HPDE6-E6E7 (cell line): ENCODE measurements around the gene KCNT2.
A peak's percentile ranks its signal among the peaks of the same experiment; 100 is the strongest.
"Not testable (repeated sequence)": the region's sequence is repeated elsewhere in the genome, so short reads cannot be mapped to it uniquely, and the experiment has no call there.

ENCODE experiments used
- DNase-seq: peaks from one replicate; pipeline ENCODE4 v3.0.0; 2011; ENCODE audit warnings: missing footprints; ENCODE audit errors: extremely low spot score

The KCNT2 gene

GRCh38 chr1:196515904-196516303 is 92.3 kb downstream of the KCNT2 start:
- DNase-seq: no peak

- DNase-seq: no peak
Measured at GRCh38 chr1:196513821-196514220, 94.4 kb downstream of the KCNT2 start.

- DNase-seq: no peak
Measured at GRCh38 chr1:196510451-196510850, 97.8 kb downstream of the KCNT2 start.

GRCh38 chr1:196504224-196504623 is 104.0 kb downstream of the KCNT2 start:
- DNase-seq: not testable (repeated sequence)

GRCh38 chr1:196502437-196502836 is 105.8 kb downstream of the KCNT2 start:
- no peak for DNase-seq

GRCh38 chr1:196501760-196502428 is 106.3 kb downstream of the KCNT2 start:
- no peak for DNase-seq

GRCh38 chr1:196497817-196498216 is 110.4 kb downstream of the KCNT2 start:
- no peak for DNase-seq

- DNase-seq: no peak
Measured at GRCh38 chr1:196494766-196495165, 113.5 kb downstream of the KCNT2 start.

- no peak for DNase-seq
Measured at GRCh38 chr1:196493881-196494280, 114.4 kb downstream of the KCNT2 start.

- no peak for DNase-seq
Measured at GRCh38 chr1:196488579-196488978, 119.7 kb downstream of the KCNT2 start.

- no peak for DNase-seq
Measured at GRCh38 chr1:196486346-196486745, 121.9 kb downstream of the KCNT2 start.

- no peak for DNase-seq
Measured at GRCh38 chr1:196481616-196482015, 126.6 kb downstream of the KCNT2 start.

- no peak for DNase-seq
Measured at GRCh38 chr1:196477262-196477661, 131.0 kb downstream of the KCNT2 start.

- DNase-seq: no peak
Measured at GRCh38 chr1:196467230-196467925, 140.9 kb downstream of the KCNT2 start.

GRCh38 chr1:196466654-196467053 is 141.6 kb downstream of the KCNT2 start:
- peak; percentile 29 for DNase-seq

GRCh38 chr1:196466166-196466565 is 142.1 kb downstream of the KCNT2 start:
- DNase-seq: no peak

- no peak for DNase-seq
Measured at GRCh38 chr1:196464480-196464941, 143.7 kb downstream of the KCNT2 start.

GRCh38 chr1:196462086-196462485 is 146.2 kb downstream of the KCNT2 start:
- no peak for DNase-seq

- no peak for DNase-seq
Measured at GRCh38 chr1:196461521-196461920, 146.7 kb downstream of the KCNT2 start.

- no peak for DNase-seq
Measured at GRCh38 chr1:196459383-196459782, 148.9 kb downstream of the KCNT2 start.

- DNase-seq: no peak
Measured at GRCh38 chr1:196454792-196455191, 153.4 kb downstream of the KCNT2 start.

GRCh38 chr1:196451103-196451502 is 157.1 kb downstream of the KCNT2 start:
- no peak for DNase-seq
